Loucy (cell line): ENCODE measurements around the gene AGO3.
A peak's percentile ranks its signal among the peaks of the same experiment; 100 is the strongest.

Source experiments
- H2AFZ ChIP-seq: fragments of 200-600 bp; sonication (generic); 2 replicates; pipeline ENCODE4 v1.6.0; 2016; ENCODE audit warnings: antibody characterized with exemption, mild to moderate bottlenecking, low read length, moderate library complexity
- H3F3A ChIP-seq: fragments of 200-600 bp; 2 replicates; pipeline ENCODE4 v1.6.0; 2016; ENCODE audit warnings: antibody characterized with exemption, low read depth, mild to moderate bottlenecking
- H3K27me3 ChIP-seq: fragments of 200-600 bp; sonication (generic); 2 replicates; pipeline ENCODE4 v1.6.1; 2014; ENCODE audit warnings: low read length, mild to moderate bottlenecking; ENCODE audit not compliant: insufficient read depth, poor library complexity, severe bottlenecking
- H3K36me3 ChIP-seq: fragments of 200-600 bp; sonication (generic); 2 replicates; pipeline ENCODE4 v1.6.1; 2016; ENCODE audit warnings: low read length; ENCODE audit not compliant: insufficient read depth
- H3K4me1 ChIP-seq: fragments of 200-600 bp; sonication (generic); 2 replicates; pipeline ENCODE4 v1.5.1; 2014; ENCODE audit warnings: low read length, mild to moderate bottlenecking; ENCODE audit not compliant: insufficient read depth, poor library complexity, severe bottlenecking
- H3K4me2 ChIP-seq: fragments of 200-600 bp; sonication (generic); 2 replicates; pipeline ENCODE4 v1.6.0; 2014; ENCODE audit warnings: antibody characterized with exemption, low read length, low read depth, mild to moderate bottlenecking; ENCODE audit not compliant: poor library complexity, severe bottlenecking
- H3K4me3 ChIP-seq: fragments of 200-600 bp; sonication (generic); 2 replicates; pipeline ENCODE4 v1.5.1; 2014; ENCODE audit warnings: low read length, mild to moderate bottlenecking, mixed read lengths; ENCODE audit not compliant: poor library complexity, severe bottlenecking
- H3K79me2 ChIP-seq: fragments of 200-600 bp; sonication (generic); 2 replicates; pipeline ENCODE4 v1.6.1; 2014; ENCODE audit warnings: low read length; ENCODE audit not compliant: insufficient read depth
- H3K9ac ChIP-seq: fragments of 200-600 bp; sonication (generic); 2 replicates; pipeline ENCODE4 v1.6.0; 2014; ENCODE audit warnings: mild to moderate bottlenecking, low read depth, low read length, moderate library complexity; ENCODE audit not compliant: poor library complexity, severe bottlenecking
- H3K9me2 ChIP-seq: fragments of 200-600 bp; sonication (generic); replicated peaks from 2 replicates; pipeline ENCODE4 v1.6.1; 2016; ENCODE audit warnings: low read depth, low read length, mixed read lengths
- H3K9me3 ChIP-seq: fragments of 200-600 bp; sonication (generic); 2 replicates; pipeline ENCODE4 v1.6.1; 2014; ENCODE audit warnings: mild to moderate bottlenecking, antibody characterized with exemption, low read length, low read depth; ENCODE audit not compliant: insufficient read depth
- H4K20me1 ChIP-seq: fragments of 200-600 bp; sonication (generic); 2 replicates; pipeline ENCODE4 v1.6.0; 2014; ENCODE audit warnings: antibody characterized with exemption, low read length, mild to moderate bottlenecking; ENCODE audit not compliant: insufficient read depth, poor library complexity, severe bottlenecking
- CTCF ChIP-seq: fragments of 200-600 bp; sonication (generic); conservative IDR thresholded peaks from 2 replicates; pipeline ENCODE4 v1.5.1; 2014; ENCODE audit warnings: mild to moderate bottlenecking, antibody characterized with exemption, low read length
- EZH2phosphoT487 ChIP-seq: fragments of 200-600 bp; IDR thresholded peaks from 2 replicates; pipeline ENCODE4 v1.6.1; 2018; ENCODE audit warnings: antibody characterized with exemption, mild to moderate bottlenecking, moderate library complexity, borderline replicate concordance

Gene AGO3

GRCh38 chr1:35927472-35927871 lies 3.4 kb upstream of the AGO3 start:
- Histone ChIP-seq H3K27me3 (no peaks in the 10 kb centered on the region), H3K4me1 (peaks cover 11% of the 10 kb centered on the region), H3K9me3 (no peaks in the 10 kb centered on the region), H4K20me1 (peaks cover 12% of the 10 kb centered on the region), H3K9ac (no peak overlapping the region), H3K36me3 (no peaks in the 10 kb centered on the region), H3K79me2 (peaks cover 21% of the 10 kb centered on the region), H3K4me3 (no peak overlapping the region), H3K4me2 (no peak overlapping the region), H3F3A (no peaks in the 10 kb centered on the region), H3K9me2 (no peaks in the 10 kb centered on the region), H2AFZ (no peak overlapping the region)
- TF ChIP-seq EZH2phosphoT487 (no peak), CTCF (no peak)

- Histone ChIP-seq H3K4me3 (peak overlapping the region; percentile 81), H3K79me2 (peaks cover 46% of the 10 kb centered on the region), H3K36me3 (no peaks in the 10 kb centered on the region)
Observed at GRCh38 chr1:35929730-35930592, 944 bp upstream of the AGO3 start.

GRCh38 chr1:35931446-35932157 lies 697 bp downstream of the AGO3 start:
- Histone ChIP-seq H3K27me3 (no peaks in the 10 kb centered on the region), H2AFZ (peak overlapping the region; percentile 98), H3K4me3 (peak overlapping the region; percentile 81), H3K4me2 (peak overlapping the region; percentile 92), H3K9ac (peak overlapping the region; percentile 79), H4K20me1 (peaks cover 44% of the 10 kb centered on the region), H3K4me1 (peaks cover 48% of the 10 kb centered on the region), H3K79me2 (peaks cover 62% of the 10 kb centered on the region), H3F3A (no peaks in the 10 kb centered on the region), H3K9me3 (no peaks in the 10 kb centered on the region), H3K36me3 (no peaks in the 10 kb centered on the region), H3K9me2 (no peaks in the 10 kb centered on the region)
- TF ChIP-seq EZH2phosphoT487 (no peak), CTCF (no peak)

More at GRCh38 chr1:35929730-35930592, 944 bp upstream of the AGO3 start:
- H3K9ac ChIP-seq = peak overlapping the region; percentile 79
- no peaks in the 10 kb centered on the region for H3K27me3 ChIP-seq
- peaks cover 30% of the 10 kb centered on the region for H4K20me1 ChIP-seq
- TF ChIP-seq CTCF (no peak), EZH2phosphoT487 (no peak)
- H2AFZ ChIP-seq = peak overlapping the region; percentile 98
- H3K9me3 ChIP-seq = no peaks in the 10 kb centered on the region
- no peaks in the 10 kb centered on the region for H3F3A ChIP-seq
- H3K4me2 ChIP-seq = peak overlapping the region; percentile 86
- H3K9me2 ChIP-seq = no peaks in the 10 kb centered on the region
- H3K4me1 ChIP-seq = peaks cover 32% of the 10 kb centered on the region
